BJ (cell line): ENCODE data around the gene CYTH3. TPM values are rescaled to one million over a fixed set of nuclear protein-coding genes. Genes with fewer than 3 reads are reported as not detected.

Experiments used
- CTCF ChIA-PET: fragments of 350-600 bp; formaldehyde crosslinking; extraction: SDS; loops from one replicate; lab custom pipeline; 2021; ENCODE audit warnings: antibody characterized with exemption, inconsistent platforms; lab: Yijun Ruan, JAX
- POLR2A ChIA-PET: fragments of 300-600 bp; sonication (Branson Sonifier 250); formaldehyde crosslinking; extraction: SDS; loops from one replicate; lab custom pipeline; 2021; ENCODE audit warnings: antibody characterized with exemption; lab: Charles Lee
- DNase-seq: peaks from one replicate; pipeline ENCODE4 v3.0.0-alpha.2; 2011; ENCODE audit warnings: low read depth
- H3K27me3 ChIP-seq: 2 replicates; pipeline ENCODE4 v1.6.0; 2011; ENCODE audit warnings: low read length; ENCODE audit not compliant: control insufficient read depth, insufficient read depth
- H3K36me3 ChIP-seq: 2 replicates; pipeline ENCODE4 v1.5.1; 2011; ENCODE audit warnings: low read length; ENCODE audit not compliant: control insufficient read depth, insufficient read depth
- H3K4me3 ChIP-seq: 2 replicates; pipeline ENCODE4 v1.5.1; 2011; ENCODE audit warnings: low read depth, mild to moderate bottlenecking, control low read depth, low read length
- CTCF ChIP-seq: IDR thresholded peaks from 2 replicates; pipeline ENCODE4 v1.5.1; 2011; ENCODE audit warnings: low read depth, mild to moderate bottlenecking, control low read depth, inconsistent platforms, low read length, moderate library complexity; ENCODE audit not compliant: insufficient read depth
- polyA plus RNA-seq: library from polyadenylated mRNA; depleted of rRNA; stranded (reverse); fragments of >200 nt; gene quantifications from 2 replicates; pipeline ENCODE4 v1.2.3, GENCODE V29; 2011

CYTH3 gene
- polyA plus RNA-seq, 1 experiment = 45.5 TPM

GRCh38 chr7:6221340-6222319 lies 50.8 kb downstream of the CYTH3 start:
- no peak for TF ChIP-seq CTCF
- no peaks in the 10 kb centered on the region for H3K27me3 ChIP-seq
- no peak for DNase-seq
- no peak overlapping the region for H3K4me3 ChIP-seq
- no peaks in the 10 kb centered on the region for H3K36me3 ChIP-seq
- POLR2A ChIA-PET = no interaction called here
- CTCF ChIA-PET = interaction anchor here (0.6 to 1.8 kb wide), 3 partner anchors 33 to 62 kb away, joined by 3 read pairs; no protein-coding TSS in a partner anchor

GRCh38 chr7:6218329-6218728 lies 54.1 kb downstream of the CYTH3 start:
- CTCF ChIA-PET = interaction anchor here (1.2 kb wide), 1 partner anchor 9 kb away, joined by 4 read pairs; no protein-coding TSS in a partner anchor
- POLR2A ChIA-PET = no interaction called here
- no peak for TF ChIP-seq CTCF
- Histone ChIP-seq H3K36me3 (no peaks in the 10 kb centered on the region), H3K4me3 (no peak overlapping the region), H3K27me3 (no peaks in the 10 kb centered on the region)
- no peak for DNase-seq

GRCh38 chr7:6212008-6212407 lies 60.4 kb downstream of the CYTH3 start:
- Histone ChIP-seq H3K27me3 (no peaks in the 10 kb centered on the region), H3K4me3 (no peak overlapping the region), H3K36me3 (no peaks in the 10 kb centered on the region)
- POLR2A ChIA-PET = no interaction called here
- no peak for TF ChIP-seq CTCF
- DNase-seq = no peak
- CTCF ChIA-PET = no interaction called here

- no peak for DNase-seq
- POLR2A ChIA-PET = interaction anchor here (0.6 kb wide), 1 partner anchor 12 kb away, joined by 6 read pairs; no protein-coding TSS in a partner anchor
- no peak overlapping the region for H3K4me3 ChIP-seq
Measured at GRCh38 chr7:6210621-6211372, 61.6 kb downstream of the CYTH3 start.

More at GRCh38 chr7:6210621-6211372, 61.6 kb downstream of the CYTH3 start:
- CTCF ChIA-PET = no interaction called here
- no peak for TF ChIP-seq CTCF
- Histone ChIP-seq H3K36me3 (no peaks in the 10 kb centered on the region), H3K27me3 (no peaks in the 10 kb centered on the region)
